Mesendoderm (in vitro differentiated cells): ENCODE measurements around the gene GZMM.

ENCODE experiments used
- DNase-seq: peaks from one replicate; pipeline ENCODE4 v3.0.0; 2013
- H2AK5ac ChIP-seq: 2 replicates; pipeline ENCODE4 v1.6.1; 2013; ENCODE audit warnings: low read length, inconsistent platforms
- H2BK120ac ChIP-seq: 2 replicates; pipeline ENCODE4 v1.6.1; 2013; ENCODE audit warnings: low read depth, mild to moderate bottlenecking, low read length, moderate library complexity, mixed read lengths
- H2BK15ac ChIP-seq: replicated peaks from 2 replicates; pipeline ENCODE4 v1.6.1; 2013; ENCODE audit warnings: low read depth, mild to moderate bottlenecking, moderate library complexity
- H2BK5ac ChIP-seq: 2 replicates; pipeline ENCODE4 v1.6.1; 2013; ENCODE audit warnings: low read length, inconsistent platforms
- H3K18ac ChIP-seq: 2 replicates; pipeline ENCODE4 v1.6.1; 2013; ENCODE audit warnings: mild to moderate bottlenecking, low read length, mixed read lengths
- H3K23ac ChIP-seq: one replicate; pipeline ENCODE4 v1.6.1; 2013; ENCODE audit warnings: low read length
- H3K27ac ChIP-seq: 2 replicates; pipeline ENCODE4 v1.5.1; 2013; ENCODE audit warnings: low read depth, mild to moderate bottlenecking, inconsistent platforms, low read length, moderate library complexity
- H3K27me3 ChIP-seq: 2 replicates; pipeline ENCODE4 v1.6.1; 2013; ENCODE audit warnings: low read length, control low read depth, mild to moderate bottlenecking, inconsistent platforms; ENCODE audit not compliant: insufficient read depth, poor library complexity
- H3K36me3 ChIP-seq: 2 replicates; pipeline ENCODE4 v1.6.1; 2013; ENCODE audit warnings: low read length, inconsistent platforms; ENCODE audit not compliant: control insufficient read depth, insufficient read depth
- H3K4ac ChIP-seq: one replicate; pipeline ENCODE4 v1.6.1; 2013; ENCODE audit warnings: low read depth, mild to moderate bottlenecking, low read length, moderate library complexity
- H3K4me1 ChIP-seq: 2 replicates; pipeline ENCODE4 v1.6.1; 2013; ENCODE audit warnings: low read depth, low read length, inconsistent platforms; ENCODE audit not compliant: control insufficient read depth
- H3K4me2 ChIP-seq: 2 replicates; pipeline ENCODE4 v1.6.1; 2013; ENCODE audit warnings: low read length
- H3K4me3 ChIP-seq: 2 replicates; pipeline ENCODE4 v1.5.1; 2013; ENCODE audit warnings: mild to moderate bottlenecking, low read length
- H3K56ac ChIP-seq: one replicate; pipeline ENCODE4 v1.6.1; 2013; ENCODE audit warnings: low read length
- H3K79me1 ChIP-seq: 2 replicates; pipeline ENCODE4 v1.6.1; 2013; ENCODE audit warnings: low read length, inconsistent platforms
- H3K79me2 ChIP-seq: 2 replicates; pipeline ENCODE4 v1.6.1; 2013; ENCODE audit warnings: mild to moderate bottlenecking, low read length; ENCODE audit not compliant: control insufficient read depth, insufficient read depth
- H3K9ac ChIP-seq: 2 replicates; pipeline ENCODE4 v1.6.1; 2013; ENCODE audit warnings: low read length, inconsistent platforms
- H4K5ac ChIP-seq: one replicate; pipeline ENCODE4 v1.6.1; 2013; ENCODE audit warnings: low read length
- H4K8ac ChIP-seq: one replicate; pipeline ENCODE4 v1.6.1; 2013; ENCODE audit warnings: low read depth, mild to moderate bottlenecking, control low read depth, low read length, moderate library complexity
- WGBS: extraction: QIAGEN DNeasy Blood & Tissue Kit; methylation state at CpG from one replicate; pipeline ENCODE4 v1.1.7; 2013; ENCODE audit warnings: low lambda C conversion rate, missing lambda C conversion rate; ENCODE audit not compliant: insufficient coverage; ENCODE audit errors: extremely low coverage; 5-methylcytosine and 5-hydroxymethylcytosine counted together

Gene GZMM

DNA sequence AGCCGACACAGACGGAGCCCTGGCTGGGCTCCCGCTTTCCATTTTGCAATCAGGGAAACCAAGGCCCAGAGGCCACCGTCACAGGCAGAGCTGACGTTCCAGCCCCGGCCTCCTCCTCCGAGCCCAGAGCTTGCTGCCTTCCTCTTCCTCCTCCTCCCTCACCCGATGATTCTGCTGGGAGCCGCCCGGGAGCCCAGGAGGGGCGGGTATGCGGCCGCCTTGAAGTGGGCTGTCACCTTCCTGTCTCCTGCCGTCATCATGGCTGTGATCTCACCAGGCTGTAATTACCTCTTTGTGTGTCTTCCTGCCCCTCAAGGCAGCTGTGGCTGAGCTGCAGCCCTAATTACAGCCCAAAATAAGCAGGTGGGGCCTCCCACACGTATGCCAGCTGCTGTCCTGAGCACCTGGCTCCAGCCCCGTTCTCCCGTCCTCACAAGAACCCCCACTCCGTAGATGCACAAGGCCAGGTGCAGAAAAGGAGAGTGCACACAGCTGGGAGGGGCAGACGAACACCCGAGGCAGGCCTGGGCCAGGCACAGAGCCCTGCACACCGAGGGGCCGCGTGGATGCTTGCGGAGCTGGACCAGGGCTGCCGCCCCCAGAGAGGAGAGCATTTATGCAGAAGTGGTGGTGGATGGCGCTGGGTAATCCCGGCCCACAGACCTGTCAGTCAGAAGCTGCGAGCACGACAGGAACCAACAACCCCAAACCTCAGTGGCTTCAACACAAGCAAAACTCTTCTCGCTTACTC lies 32.6 kb upstream of the GZMM start:
- H2AK5ac ChIP-seq: no peak overlapping the region
- no peak overlapping the region for H4K8ac ChIP-seq
- WGBS: no CpG with 5 or more reads among the region's 30 CpGs
- no peaks in the 10 kb centered on the region for H3K27me3 ChIP-seq
- H3K79me2 ChIP-seq: no peaks in the 10 kb centered on the region
- peak overlapping the region; percentile 80 for H3K23ac ChIP-seq
- H3K4me1 ChIP-seq: peaks cover 6% of the 10 kb centered on the region
- H2BK5ac ChIP-seq: no peak overlapping the region
- H3K18ac ChIP-seq: peak overlapping the region; percentile 13
- H3K4me3 ChIP-seq: no peak overlapping the region
- H3K4ac ChIP-seq: no peak overlapping the region
- H3K56ac ChIP-seq: peak overlapping the region; percentile 87
- no peak overlapping the region for H2BK15ac ChIP-seq
- H3K36me3 ChIP-seq: no peaks in the 10 kb centered on the region
- peak; percentile 95 for DNase-seq
- peak overlapping the region; percentile 37 for H3K4me2 ChIP-seq
- H3K79me1 ChIP-seq: no peaks in the 10 kb centered on the region
- peak overlapping the region; percentile 80 for H3K27ac ChIP-seq
- no peak overlapping the region for H4K5ac ChIP-seq
- no peak overlapping the region for H2BK120ac ChIP-seq
- H3K9ac ChIP-seq: peak overlapping the region; percentile 67

- no peak for DNase-seq
- peaks cover 9% of the 10 kb centered on the region for H3K4me1 ChIP-seq
- no peaks in the 10 kb centered on the region for H3K27me3 ChIP-seq
- H3K4me3 ChIP-seq: no peak overlapping the region
- H3K79me2 ChIP-seq: no peaks in the 10 kb centered on the region
- no peak overlapping the region for H3K4ac ChIP-seq
- peak overlapping the region; percentile 56 for H3K56ac ChIP-seq
- no peak overlapping the region for H2BK15ac ChIP-seq
- no peak overlapping the region for H2AK5ac ChIP-seq
- H3K9ac ChIP-seq: no peak overlapping the region
- H3K4me2 ChIP-seq: no peak overlapping the region
- H4K5ac ChIP-seq: no peak overlapping the region
- H4K8ac ChIP-seq: no peak overlapping the region
- WGBS: no CpG with 5 or more reads among the region's 62 CpGs
- H2BK5ac ChIP-seq: no peak overlapping the region
- H3K27ac ChIP-seq: no peak overlapping the region
- no peak overlapping the region for H3K18ac ChIP-seq
- no peak overlapping the region for H3K23ac ChIP-seq
- H2BK120ac ChIP-seq: no peak overlapping the region
- H3K79me1 ChIP-seq: no peaks in the 10 kb centered on the region
- H3K36me3 ChIP-seq: no peaks in the 10 kb centered on the region
Measured at GRCh38 chr19:512547-513365, 31.1 kb upstream of the GZMM start.

DNA sequence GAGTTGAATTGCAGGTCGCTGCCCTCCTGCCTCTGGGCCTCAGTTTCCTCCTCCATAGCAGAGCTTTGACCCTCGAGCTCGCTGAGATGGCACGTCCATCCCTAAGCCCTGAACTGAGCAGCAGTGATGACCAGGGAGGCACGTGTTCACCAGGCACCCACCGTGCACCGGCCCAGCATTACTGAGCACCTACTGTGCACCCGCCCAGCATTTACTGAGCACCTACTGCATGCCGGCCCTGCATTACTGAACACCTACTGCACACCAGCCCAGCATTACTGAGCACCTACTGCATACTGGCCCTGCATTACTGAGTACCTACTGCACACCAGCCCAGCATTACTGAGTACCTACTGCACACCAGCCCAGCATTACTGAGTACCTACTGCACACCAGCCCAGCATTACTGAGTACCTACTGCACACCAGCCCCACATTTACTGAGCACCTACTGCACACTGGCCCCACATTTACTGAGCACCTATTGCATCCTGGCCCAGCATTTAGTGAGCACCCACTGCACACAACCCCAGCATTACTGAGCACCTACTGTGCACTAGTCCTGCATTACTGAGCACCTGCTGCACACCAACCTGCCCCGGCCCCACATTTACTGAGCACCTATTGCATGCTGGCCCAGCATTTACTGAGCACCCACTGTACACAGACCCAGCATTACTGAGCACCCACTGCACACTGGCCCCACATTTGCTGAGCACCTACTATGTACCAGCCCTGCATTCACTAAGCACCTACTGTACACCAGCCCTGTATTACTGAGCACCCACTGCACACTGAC lies 30.3 kb upstream of the GZMM start:
- Histone ChIP-seq H3K79me1 (no peaks in the 10 kb centered on the region), H2BK120ac (no peak overlapping the region), H2BK15ac (no peak overlapping the region), H4K8ac (no peak overlapping the region), H3K18ac (no peak overlapping the region), H3K4me1 (peaks cover 9% of the 10 kb centered on the region), H3K79me2 (no peaks in the 10 kb centered on the region), H3K27me3 (no peaks in the 10 kb centered on the region), H3K4ac (no peak overlapping the region), H4K5ac (no peak overlapping the region), H3K36me3 (no peaks in the 10 kb centered on the region), H3K4me3 (no peak overlapping the region), H3K9ac (no peak overlapping the region), H3K23ac (no peak overlapping the region), H2AK5ac (no peak overlapping the region), H3K4me2 (no peak overlapping the region), H3K56ac (no peak overlapping the region), H2BK5ac (no peak overlapping the region), H3K27ac (no peak overlapping the region)
- no peak for DNase-seq
- no CpG with 5 or more reads among the region's 10 CpGs for WGBS

DNA sequence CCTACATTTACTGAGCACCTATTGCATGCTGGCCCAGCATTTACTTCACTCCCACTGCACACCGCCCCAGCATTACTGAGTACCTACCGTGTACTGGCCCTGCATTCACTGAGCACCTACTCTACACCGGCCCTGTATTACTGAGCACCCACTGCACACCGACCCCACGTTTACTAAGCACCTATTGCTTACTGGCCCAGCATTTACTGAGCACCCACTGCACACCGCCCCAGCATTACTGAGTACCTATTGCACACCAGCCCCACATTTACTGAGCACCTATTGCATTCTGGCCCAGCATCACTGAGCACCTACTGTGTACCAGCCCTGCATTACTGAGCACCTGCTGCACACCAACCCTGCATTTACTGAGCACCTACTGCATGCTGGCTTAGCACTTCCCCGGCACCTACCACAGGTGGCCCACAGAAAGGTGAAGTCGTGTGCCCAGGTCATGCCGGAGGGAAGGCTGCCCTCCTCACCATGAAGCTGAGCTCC lies 29.6 kb upstream of the GZMM start:
- WGBS: no CpG with 5 or more reads among the region's 9 CpGs

DNA sequence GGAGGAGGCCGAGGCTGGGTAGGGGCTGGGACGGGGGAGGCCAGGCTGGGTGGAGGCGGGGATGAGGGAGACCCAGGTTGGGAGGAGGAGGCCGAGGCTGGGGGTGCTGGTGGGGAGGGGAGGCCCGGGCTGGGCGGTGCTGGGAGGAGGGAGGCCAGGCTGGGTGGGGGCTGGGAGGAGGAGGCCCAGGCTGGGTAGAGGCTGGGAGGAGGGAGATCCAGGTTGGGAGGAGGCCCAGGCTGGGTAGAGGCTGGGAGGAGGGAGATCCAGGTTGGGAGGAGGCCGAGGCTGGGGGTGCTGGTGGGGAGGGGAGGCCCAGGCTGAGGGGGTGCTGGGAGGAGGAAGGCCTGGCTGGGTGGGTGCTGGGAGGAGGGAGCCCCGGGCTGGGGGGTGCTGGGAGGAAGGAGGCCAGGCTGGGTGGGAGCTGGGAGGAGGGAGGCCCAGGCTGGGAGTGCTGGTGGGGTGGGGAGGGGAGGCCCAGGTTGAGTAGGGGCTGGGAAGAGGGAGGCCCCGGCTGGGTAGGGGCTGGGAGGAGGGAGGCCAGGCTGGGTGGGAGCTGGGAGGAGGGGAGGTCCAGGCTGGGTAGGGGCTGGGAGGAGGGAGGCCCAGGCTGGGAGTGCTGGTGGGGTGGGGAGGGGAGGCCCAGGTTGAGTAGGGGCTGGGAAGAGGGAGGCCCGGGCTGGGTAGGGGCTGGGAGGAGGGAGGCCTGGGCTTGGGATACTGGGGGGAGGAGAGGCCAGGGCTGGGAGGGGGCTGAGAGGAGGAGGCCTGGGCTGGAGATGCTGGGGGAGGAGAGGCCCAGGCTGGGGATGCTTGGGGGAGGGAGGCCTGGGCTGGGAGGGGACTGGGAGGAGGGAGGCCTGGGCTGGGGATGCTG lies 25.9 kb upstream of the GZMM start:
- DNase-seq: peak; percentile 93
- no peak overlapping the region for H2BK120ac ChIP-seq
- H3K4me2 ChIP-seq: no peak overlapping the region
- no peak overlapping the region for H3K23ac ChIP-seq
- peak overlapping the region; percentile 7 for H3K56ac ChIP-seq
- no peak overlapping the region for H3K4me3 ChIP-seq
- H3K4me1 ChIP-seq: peaks cover 3% of the 10 kb centered on the region
- no peaks in the 10 kb centered on the region for H3K27me3 ChIP-seq
- no peak overlapping the region for H2BK15ac ChIP-seq
- no peak overlapping the region for H3K9ac ChIP-seq
- peak overlapping the region; percentile 42 for H3K18ac ChIP-seq
- H3K4ac ChIP-seq: peak overlapping the region; percentile 2
- H3K79me1 ChIP-seq: no peaks in the 10 kb centered on the region
- H4K5ac ChIP-seq: no peak overlapping the region
- no peak overlapping the region for H3K27ac ChIP-seq
- no peak overlapping the region for H4K8ac ChIP-seq
- no peaks in the 10 kb centered on the region for H3K79me2 ChIP-seq
- H2AK5ac ChIP-seq: no peak overlapping the region
- H3K36me3 ChIP-seq: no peaks in the 10 kb centered on the region
- no peak overlapping the region for H2BK5ac ChIP-seq
- no CpG with 5 or more reads among the region's 10 CpGs for WGBS

More for the DNA sequence above, 29.6 kb upstream of the GZMM start:
- H4K8ac ChIP-seq: no peak overlapping the region
- H2AK5ac ChIP-seq: no peak overlapping the region
- no peak overlapping the region for H3K4ac ChIP-seq
- H3K4me2 ChIP-seq: no peak overlapping the region
- no peak overlapping the region for H3K18ac ChIP-seq
- no peak overlapping the region for H3K23ac ChIP-seq
- no peak overlapping the region for H2BK5ac ChIP-seq
- H3K27me3 ChIP-seq: no peaks in the 10 kb centered on the region
- DNase-seq: no peak
- H3K36me3 ChIP-seq: no peaks in the 10 kb centered on the region
- H2BK15ac ChIP-seq: no peak overlapping the region
- H3K4me1 ChIP-seq: peaks cover 9% of the 10 kb centered on the region
- H2BK120ac ChIP-seq: no peak overlapping the region
- H3K4me3 ChIP-seq: no peak overlapping the region
- H3K27ac ChIP-seq: no peak overlapping the region
- no peaks in the 10 kb centered on the region for H3K79me1 ChIP-seq
- no peak overlapping the region for H4K5ac ChIP-seq
- no peak overlapping the region for H3K56ac ChIP-seq
- H3K9ac ChIP-seq: no peak overlapping the region
- H3K79me2 ChIP-seq: no peaks in the 10 kb centered on the region
